ENCODE measurements around the gene KCNJ15.
A peak's percentile ranks its signal among the peaks of the same experiment; 100 is the strongest.

Gene KCNJ15

GRCh38 chr21:38355992-38356781 lies 99.4 kb downstream of the KCNJ15 start:
- peak; percentile 53 for DNase-seq (ENCODE audit: low read depth)
